Measurements from ENCODE around the gene RAP1GAP2.
"Not testable (repeated sequence)": the region's sequence is repeated elsewhere in the genome, so short reads cannot be mapped to it uniquely, and the experiment has no call there.

Gene RAP1GAP2

GRCh38 chr17:2876467-2876866 lies 80.2 kb downstream of the RAP1GAP2 start:
- ChIA-PET POLR2A (no interaction called here), CTCF (no interaction called here)
- TF ChIP-seq FOXK2 (IDR thresholded peaks at IDR 0.05) (no peak), ZNF384 (IDR thresholded peaks at IDR 0.05) (no peak), L3MBTL2 (conservative IDR thresholded peaks at IDR 0.05) (no peak), SUZ12 (IDR thresholded peaks at IDR 0.05) (no peak), CTBP1 (IDR thresholded peaks at IDR 0.05; ENCODE audit: borderline replicate concordance) (no peak), FOXM1 (IDR thresholded peaks at IDR 0.05; ENCODE audit: borderline replicate concordance) (no peak), HDGF (IDR thresholded peaks at IDR 0.05; ENCODE audit: borderline replicate concordance) (no peak), SP1 (IDR thresholded peaks at IDR 0.05) (no peak), ELF4 (IDR thresholded peaks at IDR 0.05) (no peak), BHLHE40 (IDR thresholded peaks at IDR 0.05; ENCODE audit: borderline replicate concordance) (no peak), FOXA1 (IDR thresholded peaks at IDR 0.05) (no peak), ARNT (IDR thresholded peaks at IDR 0.05) (no peak), NFRKB (IDR thresholded peaks at IDR 0.05) (no peak), LEF1 (IDR thresholded peaks at IDR 0.05; ENCODE audit: borderline replicate concordance) (no peak), TARDBP (IDR thresholded peaks at IDR 0.05) (no peak)
- DNase-seq (ENCODE audit: extremely low spot score), result no peak

- POLR2A ChIA-PET, result no interaction called here
- CTCF ChIA-PET, result no interaction called here
- DNase-seq (ENCODE audit: extremely low spot score), result no peak
- no peak for TF ChIP-seq BHLHE40 (IDR thresholded peaks at IDR 0.05; ENCODE audit: borderline replicate concordance)
These were observed 82.6 kb downstream of the RAP1GAP2 start for GRCh38 chr17:2878751-2879254.

GRCh38 chr17:2880050-2880449 lies 83.8 kb downstream of the RAP1GAP2 start:
- TF ChIP-seq TARDBP (IDR thresholded peaks at IDR 0.05) (no peak), ELF4 (IDR thresholded peaks at IDR 0.05) (no peak), NFRKB (IDR thresholded peaks at IDR 0.05) (no peak), L3MBTL2 (conservative IDR thresholded peaks at IDR 0.05) (no peak), LEF1 (IDR thresholded peaks at IDR 0.05; ENCODE audit: borderline replicate concordance) (no peak), CTBP1 (IDR thresholded peaks at IDR 0.05; ENCODE audit: borderline replicate concordance) (no peak), HDGF (IDR thresholded peaks at IDR 0.05; ENCODE audit: borderline replicate concordance) (no peak), FOXK2 (IDR thresholded peaks at IDR 0.05) (no peak), SP1 (IDR thresholded peaks at IDR 0.05) (no peak)
- ChIA-PET POLR2A (no interaction called here), CTCF (no interaction called here)
- no peak for DNase-seq (ENCODE audit: extremely low spot score)

- POLR2A ChIA-PET, result no interaction called here
- DNase-seq (ENCODE audit: extremely low spot score), result no peak
These were observed 85.1 kb downstream of the RAP1GAP2 start for GRCh38 chr17:2881295-2881694.

GRCh38 chr17:2883544-2884213 lies 87.4 kb downstream of the RAP1GAP2 start:
- DNase-seq (ENCODE audit: extremely low spot score), result no peak
- TF ChIP-seq PKNOX1 (IDR thresholded peaks at IDR 0.05) (peak; percentile 66), FOXK2 (IDR thresholded peaks at IDR 0.05) (no peak), CTBP1 (IDR thresholded peaks at IDR 0.05; ENCODE audit: borderline replicate concordance) (no peak)
- CTCF ChIA-PET, result no interaction called here
- POLR2A ChIA-PET, result no interaction called here

More at GRCh38 chr17:2881295-2881694, 85.1 kb downstream of the RAP1GAP2 start:
- CTCF ChIA-PET, result no interaction called here
- no peak for TF ChIP-seq HDGF (IDR thresholded peaks at IDR 0.05; ENCODE audit: borderline replicate concordance)
- no peak for TF ChIP-seq SUZ12 (IDR thresholded peaks at IDR 0.05)
- TF ChIP-seq CTBP1 (IDR thresholded peaks at IDR 0.05; ENCODE audit: borderline replicate concordance), result no peak
- TF ChIP-seq L3MBTL2 (conservative IDR thresholded peaks at IDR 0.05), result no peak
- TF ChIP-seq ZNF384 (IDR thresholded peaks at IDR 0.05), result no peak
- TF ChIP-seq LEF1 (IDR thresholded peaks at IDR 0.05; ENCODE audit: borderline replicate concordance), result no peak
- TF ChIP-seq FOXM1 (IDR thresholded peaks at IDR 0.05; ENCODE audit: borderline replicate concordance), result no peak
- TF ChIP-seq FOXA1 (IDR thresholded peaks at IDR 0.05), result no peak
- TF ChIP-seq TARDBP (IDR thresholded peaks at IDR 0.05), result no peak
- no peak for TF ChIP-seq FOXK2 (IDR thresholded peaks at IDR 0.05)
- no peak for TF ChIP-seq ELF4 (IDR thresholded peaks at IDR 0.05)
- no peak for TF ChIP-seq PKNOX1 (IDR thresholded peaks at IDR 0.05)
- no peak for TF ChIP-seq ARNT (IDR thresholded peaks at IDR 0.05)
- TF ChIP-seq BHLHE40 (IDR thresholded peaks at IDR 0.05; ENCODE audit: borderline replicate concordance), result no peak
- TF ChIP-seq SP1 (IDR thresholded peaks at IDR 0.05), result no peak
- TF ChIP-seq NFRKB (IDR thresholded peaks at IDR 0.05), result no peak

DNA sequence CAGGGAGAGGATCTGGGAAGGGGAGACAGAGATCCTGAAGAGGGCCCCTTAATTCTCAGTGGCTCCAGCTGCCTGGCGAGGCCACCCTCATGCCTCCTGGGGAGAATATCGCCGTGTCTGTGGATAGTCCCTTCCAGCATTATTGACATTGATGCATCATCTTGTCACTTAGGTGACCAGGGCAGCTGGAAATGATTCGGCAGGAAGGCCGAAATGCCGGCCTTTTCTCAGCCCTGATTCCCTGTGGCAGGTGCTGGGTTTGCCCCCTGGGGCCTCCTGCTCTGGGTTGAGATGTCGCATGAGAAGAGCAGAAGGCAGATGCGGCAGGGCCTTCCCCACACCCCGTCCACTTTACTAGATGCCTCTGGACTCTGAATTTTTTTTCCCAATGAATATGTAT lies 89.5 kb downstream of the RAP1GAP2 start:
- POLR2A ChIA-PET, result no interaction called here
- no peak for DNase-seq (ENCODE audit: extremely low spot score)
- no peak for TF ChIP-seq CTBP1 (IDR thresholded peaks at IDR 0.05; ENCODE audit: borderline replicate concordance)
- CTCF ChIA-PET, result no interaction called here

- CTCF ChIA-PET, result no interaction called here
- TF ChIP-seq FOXM1 (IDR thresholded peaks at IDR 0.05; ENCODE audit: borderline replicate concordance) (no peak), L3MBTL2 (conservative IDR thresholded peaks at IDR 0.05) (no peak)
- POLR2A ChIA-PET, result no interaction called here
- DNase-seq (ENCODE audit: extremely low spot score), result no peak
These were observed 92.1 kb downstream of the RAP1GAP2 start for GRCh38 chr17:2888326-2888725.

GRCh38 chr17:2889256-2889655 lies 93.0 kb downstream of the RAP1GAP2 start:
- POLR2A ChIA-PET, result interaction anchor here (1.1 kb wide), 1 partner anchor 36 kb away, joined by 3 read pairs; no protein-coding TSS in a partner anchor
- CTCF ChIA-PET, result no interaction called here
- TF ChIP-seq ZNF384 (IDR thresholded peaks at IDR 0.05) (no peak), SP1 (IDR thresholded peaks at IDR 0.05) (no peak), ELF4 (IDR thresholded peaks at IDR 0.05) (no peak)
- no peak for DNase-seq (ENCODE audit: extremely low spot score)

- POLR2A ChIA-PET; DNase-seq (ENCODE audit: extremely low spot score); CTCF ChIA-PET: not testable (repeated sequence)
These were observed 94.5 kb downstream of the RAP1GAP2 start for GRCh38 chr17:2890778-2891177.

All from HEK293T (cell line).